CD4-positive, alpha-beta T cell treated with Interleukin-6 at 100 ng/mL for 8 hours (primary cell): ENCODE measurements around the gene FILIP1.
"Not testable (repeated sequence)": the region's sequence is repeated elsewhere in the genome, so short reads cannot be mapped to it uniquely, and the experiment has no call there.

Source experiments
- DNase-seq: peaks from one replicate; pipeline ENCODE4 v3.0.0-alpha.2; 2020; ENCODE audit warnings: mixed read lengths, low spot score

FILIP1 gene

GRCh38 chr6:75419980-75420379 is 73.6 kb downstream of the FILIP1 start:
- no peak for DNase-seq

GRCh38 chr6:75419416-75419815 is 74.2 kb downstream of the FILIP1 start:
- DNase-seq: no peak

GRCh38 chr6:75418233-75418632 is 75.4 kb downstream of the FILIP1 start:
- DNase-seq: no peak

GRCh38 chr6:75416443-75416842 is 77.2 kb downstream of the FILIP1 start:
- DNase-seq: no peak

- no peak for DNase-seq
Measured at GRCh38 chr6:75415804-75416203, 77.8 kb downstream of the FILIP1 start.

GRCh38 chr6:75414445-75415021 is 79.1 kb downstream of the FILIP1 start:
- no peak for DNase-seq

- DNase-seq: no peak
Measured at GRCh38 chr6:75412969-75413662, 80.5 kb downstream of the FILIP1 start.

- not testable (repeated sequence) for DNase-seq
Measured at GRCh38 chr6:75410564-75410963, 83.0 kb downstream of the FILIP1 start.

GRCh38 chr6:75409928-75410327 is 83.7 kb downstream of the FILIP1 start:
- DNase-seq: no peak

GRCh38 chr6:75409286-75409685 is 84.3 kb downstream of the FILIP1 start:
- DNase-seq: no peak

GRCh38 chr6:75403563-75404080 is 90.0 kb downstream of the FILIP1 start:
- DNase-seq: no peak

GRCh38 chr6:75402296-75402695 is 91.3 kb downstream of the FILIP1 start:
- DNase-seq: no peak

GRCh38 chr6:75397656-75398465 is 95.7 kb downstream of the FILIP1 start:
- no peak for DNase-seq

GRCh38 chr6:75397171-75397570 is 96.4 kb downstream of the FILIP1 start:
- no peak for DNase-seq

- no peak for DNase-seq
Measured at GRCh38 chr6:75396005-75396800, 97.4 kb downstream of the FILIP1 start.

- no peak for DNase-seq
Measured at GRCh38 chr6:75393806-75394205, 99.8 kb downstream of the FILIP1 start.

GRCh38 chr6:75391276-75391675 is 102.3 kb downstream of the FILIP1 start:
- no peak for DNase-seq

- no peak for DNase-seq
Measured at GRCh38 chr6:75386050-75386770, 107.4 kb downstream of the FILIP1 start.

GRCh38 chr6:75384116-75384515 is 109.5 kb downstream of the FILIP1 start:
- DNase-seq: no peak

GRCh38 chr6:75382634-75382900 is 111.0 kb downstream of the FILIP1 start:
- no peak for DNase-seq

- no peak for DNase-seq
Measured at GRCh38 chr6:75381877-75382633, 111.5 kb downstream of the FILIP1 start.
